Activated gamma-delta T cell treated with Interleukin-2 at 50 U/mL for 16 hours (primary cell): ENCODE results near the gene IRAK2.

Experiments used
- DNase-seq: peaks from one replicate; pipeline ENCODE4 v3.0.0-alpha.2; 2020

IRAK2 gene

DNA sequence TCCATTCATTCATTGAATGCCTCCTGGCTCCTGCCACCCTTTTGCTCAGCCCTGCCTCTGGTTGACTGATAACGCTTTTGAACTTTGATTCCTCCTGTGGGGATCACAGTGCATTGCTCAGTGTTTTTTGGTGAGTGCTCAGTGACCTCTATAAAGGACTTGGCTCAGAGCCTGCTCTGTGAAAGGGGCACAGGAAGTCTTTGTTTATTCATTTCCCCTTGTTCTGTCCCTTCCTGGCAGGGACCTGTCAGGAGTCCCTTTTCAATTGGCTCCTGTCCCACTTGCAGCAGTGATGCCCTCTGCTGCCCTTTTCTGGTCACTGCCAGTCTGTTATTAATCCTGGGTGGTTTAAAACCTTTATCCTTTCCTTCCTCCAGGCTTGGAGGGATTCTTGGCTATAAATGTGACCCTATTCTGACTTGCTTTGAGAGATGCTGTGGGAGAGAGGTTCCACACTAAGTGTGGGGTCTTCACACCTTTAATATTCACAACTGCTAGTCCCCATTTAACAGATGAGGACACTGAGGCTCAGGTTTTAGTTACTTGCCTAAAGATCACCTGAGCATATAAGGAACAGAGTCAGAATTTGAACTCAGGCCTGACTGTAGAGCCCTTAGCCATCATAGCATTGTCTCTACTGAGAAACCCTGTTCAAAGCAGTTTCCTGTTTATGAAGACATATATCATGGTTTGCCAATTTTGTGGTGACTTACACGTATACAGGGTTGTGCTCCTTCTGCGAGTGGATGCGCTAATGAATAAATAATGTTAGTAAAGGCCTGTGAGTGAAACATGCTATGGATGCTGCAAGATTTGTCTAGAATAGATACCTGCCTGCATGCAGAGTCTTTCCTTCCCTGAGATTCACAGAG lies 60.3 kb downstream of the IRAK2 start:
- DNase-seq: peak; percentile 58

- DNase-seq: no peak
These were observed 61.6 kb downstream of the IRAK2 start for GRCh38 chr3:10226293-10226692.

GRCh38 chr3:10228248-10228950 lies 63.7 kb downstream of the IRAK2 start:
- no peak for DNase-seq

- DNase-seq: no peak
These were observed 64.9 kb downstream of the IRAK2 start for GRCh38 chr3:10229576-10229975.

DNA sequence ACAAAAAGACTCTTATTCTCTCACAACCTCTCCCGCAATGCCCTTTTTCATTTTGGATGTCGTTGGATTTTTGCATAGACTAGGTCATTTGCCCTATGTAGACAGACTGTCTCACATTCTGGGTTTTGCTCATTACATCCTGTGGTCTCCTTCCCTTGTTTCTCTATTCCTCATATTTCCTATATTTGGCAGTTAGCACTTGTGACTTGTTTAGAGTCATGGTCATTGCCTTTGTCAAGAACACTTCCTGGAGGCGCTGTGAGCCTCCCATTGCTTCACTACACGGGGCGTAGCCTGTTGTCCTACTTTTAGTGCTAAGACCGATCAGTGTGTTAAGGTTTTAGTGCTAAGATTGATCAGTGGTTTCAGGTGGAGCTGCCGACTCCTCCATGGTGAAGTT lies 67.4 kb downstream of the IRAK2 start:
- DNase-seq: no peak

GRCh38 chr3:10233988-10234387 lies 69.3 kb downstream of the IRAK2 start:
- DNase-seq: no peak

GRCh38 chr3:10234526-10235230 lies 70.0 kb downstream of the IRAK2 start:
- no peak for DNase-seq

DNA sequence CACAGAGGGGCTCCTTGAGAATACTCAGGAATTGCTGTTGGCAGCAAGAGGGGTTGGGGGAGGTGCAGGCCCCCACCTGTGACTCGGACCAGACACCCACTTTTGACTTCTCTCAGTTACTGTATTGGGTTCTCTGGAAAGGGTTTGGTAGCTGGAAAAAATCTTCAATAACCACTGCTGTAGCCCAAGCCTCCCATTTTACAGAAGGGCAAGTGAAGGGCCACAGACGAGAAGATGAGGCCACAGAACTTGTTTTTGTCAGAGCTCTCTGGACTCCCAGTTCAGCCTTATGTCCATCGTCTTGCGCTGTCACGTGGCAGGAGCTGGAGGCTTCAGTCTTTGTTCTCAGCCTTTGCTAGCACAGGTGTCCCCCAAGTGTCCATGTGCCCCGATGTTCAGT lies 70.8 kb downstream of the IRAK2 start:
- DNase-seq: no peak

- DNase-seq: peak; percentile 27
These were observed 73.8 kb downstream of the IRAK2 start for GRCh38 chr3:10238345-10239183.

DNA sequence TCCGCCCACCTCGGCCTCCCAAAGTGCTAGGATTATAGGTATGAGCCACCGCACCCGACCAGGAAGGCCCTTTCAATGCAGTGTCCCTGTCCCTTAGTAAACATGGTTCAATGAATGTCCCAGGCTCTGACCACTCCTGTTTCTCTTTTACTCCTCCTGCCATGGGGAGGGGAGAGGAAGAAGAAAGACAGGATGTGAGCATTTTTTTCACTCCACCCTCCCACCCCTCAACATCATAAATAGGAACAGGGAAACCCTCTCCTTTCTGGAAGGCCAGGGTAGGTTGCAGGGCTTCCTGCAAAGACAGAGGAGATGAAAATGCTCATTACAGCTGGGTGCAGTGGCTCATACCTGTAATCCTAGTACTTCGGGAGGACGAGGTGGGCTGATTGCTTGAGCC lies 76.1 kb downstream of the IRAK2 start:
- DNase-seq: no peak

DNA sequence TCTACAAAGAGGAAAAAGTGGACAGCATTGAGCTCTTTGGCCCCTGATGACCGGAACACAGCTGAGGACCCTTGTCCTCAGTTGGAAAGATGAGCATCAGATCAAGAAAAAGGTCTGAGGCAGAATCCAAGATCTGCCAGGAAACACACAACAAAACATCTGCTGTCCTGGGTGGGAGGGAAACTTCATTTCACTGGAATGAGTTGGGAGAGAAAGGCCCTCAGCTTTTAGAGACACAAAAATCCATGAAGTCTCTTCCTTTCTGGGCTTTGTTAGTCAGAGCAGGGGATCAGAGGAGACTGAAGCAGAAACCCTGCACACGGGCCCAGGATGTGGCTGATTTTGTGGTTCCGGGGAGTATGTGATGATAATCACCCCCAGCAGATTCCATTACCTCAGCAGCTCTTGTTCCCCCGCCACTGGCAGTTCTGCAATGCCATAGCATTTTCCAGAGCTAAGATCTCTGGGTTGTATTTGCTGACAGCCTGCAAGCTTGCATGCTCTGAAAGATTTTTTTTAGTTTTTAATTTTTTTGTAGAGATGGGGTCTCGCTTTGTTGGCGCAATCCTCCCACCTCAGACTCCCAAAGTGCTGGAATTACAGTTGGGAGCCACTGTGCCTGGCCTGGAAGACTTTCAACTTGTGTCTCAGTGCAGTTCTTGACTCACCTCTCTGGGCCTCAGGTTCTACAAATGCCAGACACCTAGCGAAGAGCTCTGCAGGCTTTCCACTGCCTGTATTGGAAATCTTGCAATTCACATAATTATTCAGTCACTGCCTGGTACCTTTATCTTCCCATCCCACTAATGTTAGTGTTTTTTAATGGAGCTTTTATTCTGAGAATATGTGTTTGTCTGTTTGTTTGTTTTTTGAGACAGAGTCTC lies 77.7 kb downstream of the IRAK2 start:
- DNase-seq: peak; percentile 64

- DNase-seq: no peak
These were observed 79.3 kb downstream of the IRAK2 start for GRCh38 chr3:10244009-10244408.

DNA sequence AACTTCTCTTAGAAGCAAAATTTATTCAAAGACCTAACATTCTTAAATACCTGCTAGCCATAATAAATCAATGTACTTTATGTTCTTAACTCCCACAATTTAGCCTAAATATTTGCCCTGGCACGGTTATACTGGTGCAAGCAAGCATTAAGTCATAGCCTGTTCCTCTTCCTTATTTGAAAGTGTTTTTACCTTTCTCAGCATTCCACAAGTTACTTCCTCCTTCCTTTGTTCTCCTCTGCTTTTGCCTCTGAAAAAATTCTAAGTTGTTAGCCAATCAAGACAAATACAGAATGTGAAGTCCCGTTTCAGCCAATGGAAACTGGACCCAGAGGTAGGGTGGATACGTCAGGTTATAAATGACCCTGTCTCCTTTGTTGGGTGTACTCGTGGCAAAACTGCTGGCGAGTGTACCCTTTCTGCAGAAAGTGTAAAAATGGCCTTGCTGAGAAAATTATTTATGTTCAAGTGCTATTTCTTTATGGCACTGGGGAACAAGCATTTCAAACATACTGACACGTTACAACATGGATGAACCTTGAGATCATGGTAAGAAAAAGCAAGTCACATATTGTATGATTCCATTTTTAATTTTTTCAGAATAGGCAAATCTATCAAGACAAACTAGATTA lies 80.5 kb downstream of the IRAK2 start:
- no peak for DNase-seq

DNA sequence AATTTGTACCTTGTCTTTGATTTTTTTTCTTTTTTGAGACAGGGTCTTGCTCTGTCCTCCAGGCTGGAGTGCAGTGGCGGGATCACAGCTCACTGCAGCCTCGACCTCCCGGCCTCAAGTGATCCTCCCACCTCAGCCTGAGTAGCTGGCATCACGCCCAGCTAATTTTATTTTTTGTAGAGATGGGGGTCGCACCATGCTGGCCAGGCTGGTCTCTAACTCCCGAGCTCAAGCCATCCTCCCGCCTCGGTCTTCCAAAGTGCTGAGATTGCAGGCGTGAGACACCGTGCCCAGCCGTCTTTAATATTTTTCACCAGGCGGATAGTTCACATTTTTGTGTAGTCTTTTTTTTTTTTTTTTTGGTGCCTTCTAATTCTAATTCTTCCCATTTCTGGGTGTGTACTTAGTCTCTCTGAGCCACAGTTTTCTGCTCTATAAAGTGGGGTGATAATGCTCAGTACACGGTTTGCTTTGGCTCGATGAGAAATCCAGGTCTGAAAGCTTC lies 83.0 kb downstream of the IRAK2 start:
- DNase-seq: no peak

GRCh38 chr3:10248184-10248983 lies 83.7 kb downstream of the IRAK2 start, which contains the start of gene TATDN2:
Gene TATDN2 (plus strand): TSS chr3:10248459. CDS start chr3:10249201, 742 bp downstream.
- peak; percentile 90 for DNase-seq

GRCh38 chr3:10248984-10249748 lies 84.4 kb downstream of the IRAK2 start:
- peak; percentile 33 for DNase-seq

DNA sequence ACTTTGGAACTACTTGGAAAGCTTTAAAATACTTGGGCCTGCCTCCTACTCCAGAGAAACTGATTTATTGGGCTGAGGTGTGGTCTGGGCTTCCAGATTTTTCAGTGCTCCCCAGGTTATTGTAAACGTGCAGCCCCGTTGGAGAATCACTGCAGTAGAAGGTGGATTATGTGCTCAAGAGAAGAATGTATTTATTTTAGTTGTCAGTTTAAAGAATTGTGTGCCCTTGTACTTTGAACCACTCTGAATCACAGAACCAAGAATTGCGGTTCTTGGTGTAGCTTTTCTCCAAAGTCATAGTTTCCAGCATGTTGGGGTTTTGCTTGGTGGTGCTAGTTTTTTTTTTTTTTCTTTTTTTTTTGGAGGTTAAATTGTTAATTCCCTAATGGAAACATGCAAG lies 85.1 kb downstream of the IRAK2 start:
- no peak for DNase-seq

GRCh38 chr3:10251006-10251405 lies 86.3 kb downstream of the IRAK2 start:
- no peak for DNase-seq

DNA sequence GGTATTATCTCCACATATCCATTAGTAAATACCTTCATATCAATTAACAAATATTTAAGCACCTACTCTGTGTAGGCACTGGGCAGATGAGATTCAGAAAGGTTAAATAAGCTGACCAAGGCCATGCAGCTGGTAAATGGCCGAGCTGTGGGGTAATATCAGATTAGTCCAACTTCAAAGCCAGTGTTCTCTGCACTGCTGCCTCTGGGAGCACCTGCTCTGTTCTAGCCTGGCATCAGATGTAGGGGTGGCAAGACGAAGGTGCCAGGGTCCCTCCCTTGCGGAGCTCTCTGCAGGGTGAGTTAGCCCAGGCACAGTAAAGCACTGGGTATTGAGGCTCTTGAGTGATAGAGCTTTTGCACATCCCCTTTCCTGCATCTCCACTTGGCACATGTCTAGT lies 89.0 kb downstream of the IRAK2 start:
- no peak for DNase-seq
